SH-SY5Y (cell line): Measurements from ENCODE around the gene COPG2.

ENCODE experiments used
- GATA2 ChIP-seq: IDR thresholded peaks from 2 replicates; pipeline ENCODE4 v1.6.1; 2011; ENCODE audit warnings: mild to moderate bottlenecking, low read depth, low read length
- GATA3 ChIP-seq: IDR thresholded peaks from 2 replicates; pipeline ENCODE4 v1.6.1; 2011; ENCODE audit warnings: low read depth, mild to moderate bottlenecking, low read length, moderate library complexity

GRCh38 chr7:130521258-130521951, 147.1 kb downstream of the COPG2 start:
- TF ChIP-seq GATA2: no peak
- TF ChIP-seq GATA3: no peak
